Inflammatory macrophage treated with lipopolysaccharide for 4 hours (primary cell): ENCODE measurements around the gene CDHR2.
"Not testable (repeated sequence)": the region's sequence is repeated elsewhere in the genome, so short reads cannot be mapped to it uniquely, and the experiment has no call there.

Source experiments
- DNase-seq: peaks from one replicate; pipeline ENCODE4 v3.0.0-alpha.2; 2020

Gene CDHR2

DNA sequence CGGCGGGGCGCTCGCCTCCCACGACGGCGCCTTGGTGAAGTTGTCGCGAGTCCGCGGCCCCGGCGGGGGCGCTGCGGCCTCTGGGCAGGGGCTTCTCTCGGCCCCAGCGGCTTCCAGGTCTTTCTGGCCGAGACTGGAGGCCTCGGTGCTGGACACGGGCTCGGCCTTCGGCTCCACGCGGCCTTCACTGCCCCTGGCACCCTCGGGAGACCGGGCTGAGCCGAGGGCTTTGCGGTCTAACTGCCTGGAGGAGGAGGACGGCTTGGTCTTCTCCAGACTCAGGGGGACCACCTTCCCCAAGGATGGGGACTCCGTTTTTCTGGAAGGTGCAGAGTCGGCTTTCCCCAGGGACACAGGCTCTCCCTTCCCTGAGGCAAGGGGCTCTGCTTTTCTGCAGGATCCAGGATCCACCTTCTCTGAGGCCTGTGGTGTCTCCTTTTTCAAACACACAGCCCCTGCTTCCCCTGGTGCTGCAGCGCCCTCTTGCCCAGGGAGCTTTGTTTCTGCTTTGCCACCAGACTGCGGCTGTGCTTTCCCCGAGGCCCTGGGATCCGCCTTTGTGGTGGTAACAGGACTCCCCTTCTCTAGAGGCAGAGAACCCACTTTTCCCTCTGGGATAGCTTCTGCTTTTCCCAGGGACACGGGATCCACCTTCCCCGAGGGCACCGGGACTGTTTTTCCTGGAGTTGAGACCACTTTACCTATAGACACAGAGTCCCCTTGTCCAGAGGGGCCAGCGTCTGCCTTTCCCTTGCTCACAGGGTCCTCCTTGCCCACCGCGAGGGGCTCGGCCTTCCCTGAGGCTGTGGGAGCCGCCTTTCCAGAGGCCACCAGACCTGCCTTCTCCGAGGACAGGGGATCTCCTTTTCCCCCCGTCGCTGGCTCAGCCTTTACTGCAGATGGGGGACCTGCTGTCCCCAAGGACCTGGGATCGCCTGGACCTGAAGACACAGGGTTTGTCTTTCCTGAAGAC, 48.6 kb downstream of the CDHR2 start:
- DNase-seq, result no peak

- DNase-seq, result not testable (repeated sequence)
These were observed 50.7 kb downstream of the CDHR2 start for GRCh38 chr5:176599749-176600430.

GRCh38 chr5:176601901-176602482, 52.9 kb downstream of the CDHR2 start:
- DNase-seq, result no peak

- no peak for DNase-seq
These were observed 53.9 kb downstream of the CDHR2 start for GRCh38 chr5:176603091-176603490.

DNA sequence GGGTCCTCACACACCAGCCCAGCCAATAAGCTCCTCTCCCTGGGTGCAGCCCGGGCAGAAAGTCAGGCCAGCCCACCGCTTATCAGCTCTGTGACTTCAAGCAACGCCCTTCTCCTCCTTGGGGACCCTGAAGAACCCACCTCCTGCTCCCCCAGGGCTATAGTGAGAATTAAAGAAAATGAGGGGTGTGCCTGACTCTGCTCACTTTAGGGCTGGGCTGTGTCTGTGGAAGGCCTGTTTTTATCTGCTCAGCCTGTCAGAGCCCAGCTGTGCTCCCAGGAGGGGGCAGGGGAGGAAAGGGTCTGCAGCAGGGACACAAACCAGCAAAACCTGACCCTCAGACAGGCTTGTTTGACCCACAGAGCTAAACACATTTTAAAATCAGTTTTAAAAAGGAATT, 56.9 kb downstream of the CDHR2 start:
- DNase-seq, result no peak

GRCh38 chr5:176606875-176607274, 57.7 kb downstream of the CDHR2 start:
- DNase-seq, result no peak

- DNase-seq, result no peak
These were observed 59.1 kb downstream of the CDHR2 start for GRCh38 chr5:176608142-176608705.

GRCh38 chr5:176608937-176609723, 60.0 kb downstream of the CDHR2 start:
- no peak for DNase-seq

GRCh38 chr5:176609724-176610434, 60.7 kb downstream of the CDHR2 start, which contains the start of gene GPRIN1:
Gene GPRIN1, minus strand, starts transcription at chr5:176610156. Its CDS starts 10,322 bp downstream, at chr5:176599834.
- peak; percentile 53 for DNase-seq

DNA sequence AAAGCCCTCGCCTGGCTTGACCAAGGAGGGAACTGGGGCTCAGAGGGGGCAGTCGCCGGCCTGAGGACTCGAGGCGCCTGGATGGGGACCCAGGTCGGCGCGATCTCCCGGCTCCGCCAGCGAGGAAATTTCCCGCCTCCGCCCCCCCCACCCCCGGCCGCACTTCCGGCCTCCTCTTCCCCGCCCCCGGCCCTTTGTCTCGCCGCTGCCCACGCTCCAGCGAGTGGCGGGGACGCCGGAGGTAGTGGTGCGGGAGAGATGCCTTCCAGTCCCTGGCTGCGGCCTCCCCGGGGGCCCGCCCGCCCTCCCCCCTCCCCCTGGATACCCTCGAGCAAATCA, 61.3 kb downstream of the CDHR2 start:
- DNase-seq, result no peak

GRCh38 chr5:176611435-176611834, 62.3 kb downstream of the CDHR2 start:
- DNase-seq, result peak; percentile 65

DNA sequence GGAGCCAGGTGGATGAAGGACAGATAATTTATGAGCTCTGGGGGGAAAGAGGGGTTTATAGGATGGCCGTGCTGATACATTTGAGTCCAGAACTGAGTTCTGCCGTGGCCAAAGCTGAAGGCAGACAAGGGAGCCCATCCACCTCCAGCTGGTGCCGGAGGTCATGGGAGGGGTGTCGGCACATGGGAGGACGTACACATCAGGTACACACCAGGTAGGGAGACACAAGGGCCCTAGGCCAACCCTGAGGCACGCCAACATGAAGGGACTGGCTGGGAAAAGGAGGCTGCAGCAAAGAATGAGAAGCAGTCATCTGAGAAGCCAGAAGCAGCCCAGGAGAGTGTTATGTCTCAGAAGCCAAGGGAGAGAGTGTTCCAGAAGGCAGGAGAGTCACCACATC, 62.9 kb downstream of the CDHR2 start:
- no peak for DNase-seq

GRCh38 chr5:176612855-176613254, 63.7 kb downstream of the CDHR2 start:
- no peak for DNase-seq

DNA sequence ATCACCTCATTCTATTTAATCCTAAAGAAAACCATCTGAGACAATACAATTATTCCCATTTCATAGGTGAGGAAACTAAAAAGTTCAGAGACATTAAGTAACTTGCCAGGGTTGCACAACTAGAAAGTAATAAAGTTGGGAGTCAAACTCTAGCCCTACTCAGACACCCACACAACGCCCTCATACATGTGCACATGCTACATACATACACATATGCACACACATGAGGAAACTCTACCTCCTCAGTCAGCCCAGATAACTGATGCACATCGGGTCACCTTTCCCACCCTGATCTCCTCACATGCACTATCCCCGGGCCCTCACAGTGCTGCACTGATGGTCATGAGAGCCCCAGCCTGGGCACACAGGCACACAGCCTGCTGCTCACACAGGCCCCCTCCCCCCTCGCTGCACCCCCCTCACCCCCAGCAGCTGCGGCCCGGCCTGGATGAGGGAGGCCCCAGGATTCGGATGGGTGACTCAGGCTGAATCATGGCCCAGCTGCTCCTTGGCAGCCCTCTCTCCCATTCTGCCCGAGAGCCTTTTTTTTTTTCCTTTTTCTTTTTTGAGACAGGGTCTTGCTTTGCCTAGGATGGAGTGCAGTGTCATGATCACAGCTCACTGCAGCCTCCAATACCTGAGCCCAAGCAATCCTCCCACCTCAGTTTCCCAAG, 65.8 kb downstream of the CDHR2 start:
- no peak for DNase-seq

DNA sequence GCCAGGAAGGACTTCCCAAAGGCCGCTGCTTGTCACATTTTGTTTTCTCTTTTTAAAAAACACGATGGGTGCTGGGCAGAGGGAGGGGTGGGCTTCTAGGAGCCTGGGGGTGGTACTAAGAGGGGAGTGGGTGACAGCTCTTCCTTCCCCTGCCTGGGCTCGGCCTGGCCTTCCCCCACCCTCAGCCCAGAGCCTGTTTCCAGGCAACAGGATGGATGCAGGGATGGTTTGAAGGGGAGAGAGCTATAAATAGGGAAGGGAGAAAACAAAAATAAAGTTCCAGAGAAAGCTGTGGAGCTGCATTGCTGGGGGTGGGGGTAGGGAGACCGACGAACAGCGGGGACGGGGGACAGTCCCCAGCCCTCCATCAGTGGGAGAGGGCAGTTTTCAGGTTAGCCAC, 67.4 kb downstream of the CDHR2 start:
- DNase-seq, result no peak

- no peak for DNase-seq
These were observed 69.6 kb downstream of the CDHR2 start for GRCh38 chr5:176618783-176619182.

DNA sequence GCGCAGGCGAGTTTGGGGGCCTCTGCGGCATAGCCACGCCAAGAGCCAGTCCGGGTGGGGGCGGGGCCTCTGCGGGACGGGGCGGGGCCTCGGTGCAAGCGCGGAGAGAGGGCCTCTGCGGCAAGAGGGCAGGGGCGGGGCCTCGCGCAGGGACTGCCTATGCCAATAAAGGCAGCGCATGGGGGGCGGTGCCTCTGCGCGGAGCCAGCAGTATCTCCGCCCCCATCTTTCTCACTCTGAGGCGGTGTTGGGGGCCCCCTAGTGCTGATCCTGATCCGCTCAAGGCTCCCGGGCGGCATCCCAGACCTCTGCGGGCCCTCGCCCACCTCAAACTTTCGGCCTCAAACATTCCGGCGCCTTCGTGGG, 70.0 kb downstream of the CDHR2 start:
- peak; percentile 56 for DNase-seq

GRCh38 chr5:176619569-176620332, 70.6 kb downstream of the CDHR2 start:
- DNase-seq, result no peak

DNA sequence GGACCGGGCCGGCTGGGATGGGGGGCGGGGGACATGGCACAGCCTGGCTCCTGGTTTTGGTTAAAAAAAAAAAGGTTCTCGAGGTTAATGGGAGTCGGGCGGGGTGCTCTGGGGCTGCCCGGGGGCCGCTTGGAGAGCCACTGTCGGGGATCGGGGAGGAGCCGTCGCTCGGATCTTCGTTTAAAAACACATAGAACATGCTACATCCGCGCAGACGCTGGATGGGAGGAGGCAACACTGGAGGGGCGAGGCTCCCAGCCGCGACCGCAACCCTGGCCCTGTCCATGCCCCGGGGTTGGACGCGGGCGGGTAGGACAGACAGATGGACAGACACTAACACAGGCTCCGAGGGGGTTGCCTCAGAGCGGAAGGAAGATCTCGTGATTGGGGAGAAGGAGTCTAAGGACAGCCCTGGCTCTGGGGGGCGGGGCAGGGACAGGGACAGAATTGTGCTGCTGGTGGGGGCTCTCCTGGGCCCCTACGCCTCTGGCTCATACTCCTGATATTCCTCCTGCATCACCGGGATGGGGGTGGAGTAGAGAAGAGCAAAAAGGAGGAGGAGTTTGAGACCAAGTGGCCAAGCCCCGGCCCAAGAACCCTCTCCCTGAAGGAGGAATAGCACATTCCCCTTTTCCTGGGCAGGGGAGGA, 71.3 kb downstream of the CDHR2 start:
- DNase-seq, result peak; percentile 41

GRCh38 chr5:176621661-176622079, 72.5 kb downstream of the CDHR2 start:
- no peak for DNase-seq
